Renal cortex interstitium (tissue), 11 donors: ENCODE results near the gene FRAS1. TPM values are rescaled to one million over a fixed set of nuclear protein-coding genes. Genes with fewer than 3 reads are reported as not detected.

Source experiments
- DNase-seq, 11 donors: peaks; one replicate each; pipeline ENCODE4 v3.0.0-alpha.2; 2013; ENCODE audit warnings: low read depth in 9 of 11, low spot score in 4 of 11; ENCODE audit errors: extremely low read depth in 1 of 11
- polyA plus RNA-seq, 3 donors: library from polyadenylated mRNA; unstranded; fragments of 120-200 nt; gene quantifications; one replicate each; pipeline ENCODE4 v1.2.1, GENCODE V29; 2013; ENCODE audit not compliant: insufficient read length in 3 of 3

FRAS1 gene
- polyA plus RNA-seq, 3 donors = 79.1 to 92.9 (median 84.9) TPM

GRCh38 chr4:78363031-78363570 is 306.0 kb downstream of the FRAS1 start:
- no peak for DNase-seq

- DNase-seq = no peak
These were observed 312.6 kb downstream of the FRAS1 start for GRCh38 chr4:78369679-78370078.

GRCh38 chr4:78370631-78371372 is 313.7 kb downstream of the FRAS1 start:
- peak in 4 of 11 donors; percentile 8 to 22 (median 16) for DNase-seq

GRCh38 chr4:78372355-78372988 is 315.3 kb downstream of the FRAS1 start:
- no peak for DNase-seq

- DNase-seq = no peak
These were observed 320.4 kb downstream of the FRAS1 start for GRCh38 chr4:78377555-78377954.

GRCh38 chr4:78379040-78379439 is 321.9 kb downstream of the FRAS1 start:
- DNase-seq = no peak

GRCh38 chr4:78379991-78380729 is 323.0 kb downstream of the FRAS1 start:
- peak in 5 of 11 donors; percentile 6 to 37 (median 13) for DNase-seq

- DNase-seq = no peak
These were observed 329.6 kb downstream of the FRAS1 start for GRCh38 chr4:78386679-78387078.

- DNase-seq = no peak
These were observed 338.5 kb downstream of the FRAS1 start for GRCh38 chr4:78395642-78396041.

GRCh38 chr4:78396613-78397291 is 339.6 kb downstream of the FRAS1 start:
- DNase-seq = no peak

GRCh38 chr4:78397292-78397630 is 340.1 kb downstream of the FRAS1 start:
- no peak for DNase-seq

GRCh38 chr4:78409612-78410202 is 352.6 kb downstream of the FRAS1 start:
- DNase-seq = no peak

- DNase-seq = no peak
These were observed 353.1 kb downstream of the FRAS1 start for GRCh38 chr4:78410225-78410624.

GRCh38 chr4:78410676-78411075 is 353.6 kb downstream of the FRAS1 start:
- no peak for DNase-seq

GRCh38 chr4:78414116-78414515 is 357.0 kb downstream of the FRAS1 start:
- no peak for DNase-seq

GRCh38 chr4:78417603-78418002 is 360.5 kb downstream of the FRAS1 start:
- no peak for DNase-seq

- DNase-seq = no peak
These were observed 361.3 kb downstream of the FRAS1 start for GRCh38 chr4:78418406-78418805.

GRCh38 chr4:78423790-78424189 is 366.7 kb downstream of the FRAS1 start:
- no peak for DNase-seq

GRCh38 chr4:78424461-78424860 is 367.3 kb downstream of the FRAS1 start:
- DNase-seq = no peak
